Fibroblast of skin of back (primary cell): ENCODE data around the gene RCOR2.

Experiments
- DNase-seq: peaks from one replicate; pipeline ENCODE4 v3.0.0-alpha.2; 2013

Gene RCOR2

GRCh38 chr11:63922673-63923192 lies 5.8 kb upstream of the RCOR2 start:
- no peak for DNase-seq

- no peak for DNase-seq
Observed at GRCh38 chr11:63920939-63921417, 4.0 kb upstream of the RCOR2 start.

GRCh38 chr11:63920126-63920938 lies 3.4 kb upstream of the RCOR2 start:
- no peak for DNase-seq

GRCh38 chr11:63919267-63920125 lies 2.5 kb upstream of the RCOR2 start:
- DNase-seq: peak; percentile 27

GRCh38 chr11:63918507-63919191 lies 1.7 kb upstream of the RCOR2 start:
- peak; percentile 40 for DNase-seq

GRCh38 chr11:63917692-63918506 lies 935 bp upstream of the RCOR2 start:
- DNase-seq: peak; percentile 63

- peak; percentile 47 for DNase-seq
Observed at GRCh38 chr11:63915961-63916836, 765 bp downstream of the RCOR2 start.

GRCh38 chr11:63914896-63915691 lies 1.9 kb downstream of the RCOR2 start:
- DNase-seq: no peak

- DNase-seq: no peak
Observed at GRCh38 chr11:63913866-63914830, 2.8 kb downstream of the RCOR2 start.

- DNase-seq: no peak
Observed at GRCh38 chr11:63912678-63913077, 4.3 kb downstream of the RCOR2 start.

GRCh38 chr11:63911876-63912275 lies 5.1 kb downstream of the RCOR2 start:
- DNase-seq: no peak

- no peak for DNase-seq
Observed at GRCh38 chr11:63911440-63911839, 5.5 kb downstream of the RCOR2 start.

- no peak for DNase-seq
Observed at GRCh38 chr11:63910675-63911074, 6.3 kb downstream of the RCOR2 start.

- DNase-seq: no peak
Observed at GRCh38 chr11:63909591-63910506, 7.1 kb downstream of the RCOR2 start.

- DNase-seq: no peak
Observed at GRCh38 chr11:63908631-63909401, 8.1 kb downstream of the RCOR2 start.

GRCh38 chr11:63907808-63908530 lies 9.0 kb downstream of the RCOR2 start:
- DNase-seq: no peak
